Mesenchymal stem cell (in vitro differentiated cells and primary cell): ENCODE data around the gene PRDM7.
"Not testable (repeated sequence)": the region's sequence is repeated elsewhere in the genome, so short reads cannot be mapped to it uniquely, and the experiment has no call there.

Experiments
- DNase-seq: peaks from one replicate; pipeline ENCODE4 v3.0.0-alpha.2; 2013
- H2AFZ ChIP-seq: one replicate; pipeline ENCODE4 v1.6.1; 2013; ENCODE audit warnings: low read depth, mild to moderate bottlenecking, control low read depth, inconsistent platforms, low read length, moderate library complexity
- H2AK5ac ChIP-seq: 2 replicates; pipeline ENCODE4 v1.6.1; 2013; ENCODE audit warnings: low read length, moderate library complexity, mild to moderate bottlenecking, inconsistent platforms; ENCODE audit not compliant: severe bottlenecking
- H2BK120ac ChIP-seq: one replicate; pipeline ENCODE4 v1.6.1; 2013; ENCODE audit warnings: low read depth, mild to moderate bottlenecking, inconsistent platforms, low read length, moderate library complexity
- H2BK12ac ChIP-seq, 2 experiments: one replicate each; pipeline ENCODE4 v1.6.1; 2013; ENCODE audit warnings: inconsistent platforms in 2 of 2, low read length in 2 of 2, mild to moderate bottlenecking in 2 of 2, moderate library complexity in 2 of 2, control low read depth in 1 of 2
- H2BK15ac ChIP-seq: one replicate; pipeline ENCODE4 v1.6.1; 2013; ENCODE audit warnings: mild to moderate bottlenecking, low read depth, inconsistent platforms; ENCODE audit not compliant: poor library complexity, severe bottlenecking
- H2BK5ac ChIP-seq: 2 replicates; pipeline ENCODE4 v1.6.1; 2013; ENCODE audit warnings: low read depth, mild to moderate bottlenecking, low read length, control low read depth, inconsistent platforms; ENCODE audit not compliant: poor library complexity, severe bottlenecking
- H3K14ac ChIP-seq, 2 experiments: one replicate each; pipeline ENCODE4 v1.6.1; 2013; ENCODE audit warnings: inconsistent platforms in 2 of 2, low read length in 2 of 2, control low read depth in 1 of 2, mild to moderate bottlenecking in 1 of 2, moderate library complexity in 1 of 2
- H3K18ac ChIP-seq, 2 experiments: one replicate each; pipeline ENCODE4 v1.6.1; 2013; ENCODE audit warnings: inconsistent platforms in 2 of 2, low read length in 2 of 2, control low read depth in 1 of 2, low read depth in 1 of 2, mild to moderate bottlenecking in 1 of 2
- H3K23ac ChIP-seq, 2 experiments: one replicate each; pipeline ENCODE4 v1.6.1; 2013; ENCODE audit warnings: inconsistent platforms in 2 of 2, low read length in 2 of 2, mild to moderate bottlenecking in 2 of 2, moderate library complexity in 2 of 2, control low read depth in 1 of 2
- H3K27ac ChIP-seq: 2 replicates; pipeline ENCODE4 v1.5.1; 2013; ENCODE audit warnings: mild to moderate bottlenecking, moderate library complexity, low read length, control low read depth, inconsistent platforms; ENCODE audit not compliant: poor library complexity, severe bottlenecking
- H3K27me3 ChIP-seq, 2 experiments: 2 replicates each; pipeline versions ENCODE4 v1.6.1 to v1.7.0; 2013; ENCODE audit warnings: low read length in 2 of 2, mild to moderate bottlenecking in 2 of 2, moderate library complexity in 2 of 2, control low read depth in 1 of 2, inconsistent platforms in 1 of 2; ENCODE audit not compliant: control insufficient read depth in 1 of 2, insufficient read depth in 1 of 2
- H3K36me3 ChIP-seq, 2 experiments: 2 replicates each; pipeline versions ENCODE4 v1.6.1 to v1.7.0; 2013; ENCODE audit warnings: low read length in 2 of 2, control low read depth in 1 of 2, inconsistent platforms in 1 of 2, low read depth in 1 of 2, mild to moderate bottlenecking in 1 of 2; ENCODE audit not compliant: insufficient read depth in 2 of 2, control insufficient read depth in 1 of 2
- H3K4ac ChIP-seq, 2 experiments: one replicate each; pipeline ENCODE4 v1.6.1; 2013; ENCODE audit warnings: inconsistent platforms in 2 of 2, low read length in 2 of 2, mild to moderate bottlenecking in 2 of 2, moderate library complexity in 2 of 2, control low read depth in 1 of 2, low read depth in 1 of 2
- H3K4me1 ChIP-seq: 2 replicates; pipeline ENCODE4 v1.6.1; 2013; ENCODE audit warnings: low read depth, low read length, control low read depth; ENCODE audit not compliant: control insufficient read depth, insufficient read depth
- H3K4me2 ChIP-seq: 2 replicates; pipeline ENCODE4 v1.6.1; 2013; ENCODE audit warnings: low read length, mild to moderate bottlenecking, inconsistent platforms; ENCODE audit not compliant: poor library complexity, severe bottlenecking
- H3K4me3 ChIP-seq, 2 experiments: 2 replicates each; pipeline versions ENCODE4 v1.5.1 to v1.7.0; 2013; ENCODE audit warnings: low read length in 2 of 2, mild to moderate bottlenecking in 2 of 2, control low read depth in 1 of 2, low read depth in 1 of 2; ENCODE audit not compliant: insufficient read depth in 1 of 2
- H3K79me1 ChIP-seq: replicated peaks from 2 replicates; pipeline ENCODE4 v1.6.1; 2013; ENCODE audit warnings: mild to moderate bottlenecking, control low read depth, low read length, inconsistent platforms; ENCODE audit not compliant: poor library complexity, severe bottlenecking
- H3K9ac ChIP-seq: 2 replicates; pipeline ENCODE4 v1.7.0; 2013; ENCODE audit warnings: mild to moderate bottlenecking, low read length, moderate library complexity
- H3K9me3 ChIP-seq: 2 replicates; pipeline ENCODE4 v1.7.0; 2013; ENCODE audit warnings: mild to moderate bottlenecking, low read length; ENCODE audit not compliant: control insufficient read depth
- H4K8ac ChIP-seq: one replicate; pipeline ENCODE4 v1.6.1; 2013; ENCODE audit warnings: inconsistent platforms, mild to moderate bottlenecking, low read length, moderate library complexity
- H4K91ac ChIP-seq: one replicate; pipeline ENCODE4 v1.6.1; 2013; ENCODE audit warnings: mild to moderate bottlenecking, low read length, inconsistent platforms
- WGBS: methylation state at CpG from one replicate; pipeline ENCODE4 v1.1.7; 2013; ENCODE audit warnings: mixed read lengths; 5-methylcytosine and 5-hydroxymethylcytosine counted together

The PRDM7 gene

DNA sequence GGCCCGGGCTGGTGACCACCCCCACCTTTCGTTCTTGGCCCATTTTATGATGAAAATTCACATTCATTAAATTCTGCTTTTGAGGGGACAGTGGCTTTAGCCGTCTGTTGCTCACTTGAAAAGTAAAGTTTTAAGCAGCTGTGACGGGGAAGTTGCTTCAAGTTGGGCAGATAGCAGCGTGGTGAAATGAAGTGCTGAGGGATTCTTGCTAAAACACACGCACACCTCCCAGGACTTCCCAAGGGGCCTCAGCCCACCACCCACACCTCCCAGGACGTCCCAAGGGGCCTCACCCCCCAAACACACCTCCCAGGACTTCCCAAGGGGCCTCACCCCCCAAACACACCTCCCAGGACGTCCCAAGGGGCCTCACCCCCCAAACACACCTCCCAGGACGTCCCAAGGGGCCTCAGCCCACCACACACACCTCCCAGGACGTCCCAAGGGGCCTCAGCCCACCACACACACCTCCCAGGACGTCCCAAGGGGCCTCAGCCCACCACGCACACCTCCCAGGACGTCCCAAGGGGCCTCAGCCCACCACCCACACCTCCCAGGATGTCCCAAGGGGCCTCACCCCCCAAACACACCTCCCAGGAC, 69.4 kb downstream of the PRDM7 start:
- H2AK5ac ChIP-seq, H3K4me2 ChIP-seq, H3K4me3 ChIP-seq, H3K79me1 ChIP-seq, H2BK12ac ChIP-seq, H3K9ac ChIP-seq, H3K9me3 ChIP-seq, H3K4me1 ChIP-seq, H2BK5ac ChIP-seq, H3K27ac ChIP-seq, DNase-seq, H2BK120ac ChIP-seq, H2AFZ ChIP-seq, H3K23ac ChIP-seq, H4K8ac ChIP-seq, H2BK15ac ChIP-seq, H4K91ac ChIP-seq, H3K4ac ChIP-seq, H3K18ac ChIP-seq: not testable (repeated sequence)
- H3K27me3 ChIP-seq = peaks cover 0 to 11% of the 10 kb centered on the region in 2 experiments
- 68% methylated on average over 6 of the region's 13 CpGs for WGBS
- H3K36me3 ChIP-seq = peaks cover 0 to 29% of the 10 kb centered on the region in 2 experiments
- peak overlapping the region in 1 of 2 experiments; percentile 18 for H3K14ac ChIP-seq

DNA sequence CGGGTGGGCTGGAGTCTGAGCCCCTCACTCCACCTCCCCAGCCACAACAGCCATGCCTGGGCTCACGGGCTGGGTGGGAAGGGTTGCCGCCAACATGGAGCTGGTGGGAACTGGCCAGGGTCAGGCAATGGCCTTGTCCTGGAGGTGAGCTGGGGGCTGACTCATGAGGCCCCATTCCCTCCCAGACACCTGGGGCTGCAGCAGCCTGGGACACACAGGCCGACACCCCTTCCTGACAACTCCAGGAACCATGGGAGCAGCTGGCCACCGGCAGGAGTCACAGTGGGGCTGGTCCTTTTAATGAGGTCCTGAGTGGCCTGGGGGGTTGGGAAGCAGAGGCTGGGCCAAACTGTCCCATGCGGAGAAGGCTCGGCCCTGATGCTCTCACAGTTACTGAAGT, 70.1 kb downstream of the PRDM7 start:
- no peak overlapping the region for H4K8ac ChIP-seq
- no peak for DNase-seq
- H2BK12ac ChIP-seq = no peak overlapping the region
- H3K9ac ChIP-seq = no peak overlapping the region
- peak overlapping the region in 1 of 2 experiments; percentile 18 for H3K14ac ChIP-seq
- H2BK5ac ChIP-seq = no peak overlapping the region
- H3K23ac ChIP-seq = no peak overlapping the region
- peaks cover 0 to 30% of the 10 kb centered on the region in 2 experiments for H3K36me3 ChIP-seq
- no peak overlapping the region for H2AK5ac ChIP-seq
- no peak overlapping the region for H3K18ac ChIP-seq
- no peak overlapping the region for H4K91ac ChIP-seq
- peaks cover 0 to 7% of the 10 kb centered on the region in 2 experiments for H3K27me3 ChIP-seq
- no peak overlapping the region for H3K4me2 ChIP-seq
- H3K9me3 ChIP-seq = no peaks in the 10 kb centered on the region
- H3K27ac ChIP-seq = no peak overlapping the region
- H3K4me3 ChIP-seq = no peak overlapping the region
- no peak overlapping the region for H2BK120ac ChIP-seq
- H2BK15ac ChIP-seq = no peak overlapping the region
- H3K4me1 ChIP-seq = peaks cover 2% of the 10 kb centered on the region
- H3K79me1 ChIP-seq = peaks cover 3% of the 10 kb centered on the region
- no peak overlapping the region for H2AFZ ChIP-seq
- no peak overlapping the region for H3K4ac ChIP-seq
- 91% methylated on average over 6 of the region's 7 CpGs for WGBS
